Neural cell (in vitro differentiated cells): Measurements from ENCODE around the gene CCDC9. TPM values are rescaled to one million over a fixed set of nuclear protein-coding genes. Genes with fewer than 3 reads are reported as not detected.

Experiments used
- polyA plus RNA-seq: library from polyadenylated mRNA; depleted of rRNA; stranded (reverse); fragments of >200 nt; gene quantifications from 2 replicates; pipeline ENCODE4 v1.2.3, GENCODE V29; 2014
- small RNA-seq, 3 experiments: library from RNA; depleted of rRNA; stranded (forward); fragments of <200 nt; gene quantifications; one replicate each; pipeline ENCODE3, GENCODE V24; 2012

Gene CCDC9
- polyA plus RNA-seq, 1 donor from 2014 or later: 2.1 TPM

Small RNAs within 50 kb of the gene (small RNA-seq; reads per million reads assigned to genes)
- 0 reads per million in 3 experiments for gene MIR3190

Other genes with a start within 250 kb of the CCDC9 start
- 0.38 TPM in 1 of 2 replicates, not detected in the other for gene NPAS1, start 236.7 kb upstream of the CCDC9 start, polyA plus RNA-seq
- 181 and 189 TPM in 2 replicates for gene TMEM160, start 207.9 kb upstream of the CCDC9 start, polyA plus RNA-seq
- gene ZC3H4, start 142.7 kb upstream of the CCDC9 start, polyA plus RNA-seq: 5.1 and 5.4 TPM in 2 replicates
- gene SAE1, start 125.7 kb upstream of the CCDC9 start, polyA plus RNA-seq: 177 and 178 TPM in 2 replicates
- gene BBC3, start 25.3 kb upstream of the CCDC9 start, polyA plus RNA-seq: 15.6 and 20.1 TPM in 2 replicates
- gene INAFM1, start 18.4 kb downstream of the CCDC9 start, polyA plus RNA-seq: 6.6 and 11.5 TPM in 2 replicates
- not detected in 2 replicates for gene C5AR1, start 53.3 kb downstream of the CCDC9 start, polyA plus RNA-seq
- gene C5AR2, start 75.7 kb downstream of the CCDC9 start, polyA plus RNA-seq: not detected in 2 replicates
- 11.7 and 14.8 TPM in 2 replicates for gene DHX34, start 92.8 kb downstream of the CCDC9 start, polyA plus RNA-seq
- gene MEIS3, start 163.0 kb downstream of the CCDC9 start, polyA plus RNA-seq: 357 and 379 TPM in 2 replicates
- gene SLC8A2, start 215.4 kb downstream of the CCDC9 start, polyA plus RNA-seq: 14.1 and 18.3 TPM in 2 replicates
- 23.8 and 30.8 TPM in 2 replicates for gene KPTN, start 227.7 kb downstream of the CCDC9 start, polyA plus RNA-seq